Myocyte (in vitro differentiated cells): Measurements from ENCODE around the gene RPS28. TPM values are rescaled to one million over a fixed set of nuclear protein-coding genes. Genes with fewer than 3 reads are reported as not detected.

Source experiments
- DNase-seq: peaks from one replicate; pipeline ENCODE4 v3.0.0-alpha.2; 2012; ENCODE audit warnings: low read depth
- total RNA-seq: library from RNA; depleted of rRNA; stranded (reverse); fragments of >200 nt; gene quantifications from 2 replicates; pipeline ENCODE4 v1.2.3, GENCODE V29; 2014

Gene RPS28
- total RNA-seq, 1 donor from 2014 or later, result 191 TPM

DNA sequence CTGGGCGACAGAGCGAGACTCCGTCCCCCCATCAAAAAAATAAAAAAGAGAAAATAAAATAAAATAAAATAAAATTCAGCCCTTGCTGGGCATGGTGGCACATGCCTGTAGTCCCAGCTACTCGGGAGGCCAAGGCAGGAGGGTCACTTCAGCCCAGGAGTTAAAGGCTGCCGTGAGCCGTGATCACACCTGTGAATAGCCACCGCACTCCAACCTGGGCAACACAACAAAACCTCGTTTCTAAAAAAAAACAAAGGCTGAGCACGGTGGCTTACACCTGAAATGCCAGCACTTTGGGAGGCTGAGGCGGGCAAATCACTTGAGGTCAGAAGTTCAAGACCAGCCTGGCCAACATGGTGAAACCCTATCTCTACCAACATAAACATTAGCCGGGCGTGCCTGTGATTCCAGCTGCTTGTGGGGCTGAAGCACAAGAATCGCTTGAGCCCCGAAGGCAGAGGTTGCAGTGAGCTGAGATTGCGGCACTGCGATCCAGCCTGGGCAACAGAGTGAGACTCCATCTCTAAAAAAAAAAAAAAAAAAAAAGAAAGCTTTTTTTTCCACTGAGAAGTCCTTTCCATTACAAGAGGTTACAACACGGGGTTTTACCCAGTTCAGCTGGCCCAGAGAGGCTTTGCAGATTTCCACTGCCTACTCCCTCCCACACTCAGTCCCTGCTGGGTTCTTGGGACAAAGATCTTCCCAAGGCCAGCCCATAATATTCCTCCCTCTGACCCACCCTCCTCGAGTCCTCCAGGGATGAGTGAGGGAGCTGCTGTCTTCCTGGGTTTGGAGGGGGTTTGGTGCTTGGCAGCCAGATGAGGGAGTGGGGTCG lies 49.1 kb downstream of the RPS28 start:
- no peak for DNase-seq

GRCh38 chr19:8371011-8371804 lies 49.9 kb downstream of the RPS28 start:
- no peak for DNase-seq

Other genes with a start within 250 kb of the RPS28 start
- gene FBN3, start 171.9 kb upstream of the RPS28 start, total RNA-seq, result not detected in 2 replicates
- gene CERS4, start 112.1 kb upstream of the RPS28 start, total RNA-seq, result 0.47 TPM in 1 of 2 replicates, not detected in the other
- 94.6 and 97.0 TPM in 2 replicates for gene CD320, start 13.1 kb upstream of the RPS28 start, total RNA-seq
- 42.5 and 60.6 TPM in 2 replicates for gene NDUFA7, start 121 bp upstream of the RPS28 start, total RNA-seq
- gene KANK3, start 21.8 kb downstream of the RPS28 start, total RNA-seq, result 0.05 and 0.11 TPM in 2 replicates
- 0.57 TPM in 1 of 2 replicates, not detected in the other for gene ANGPTL4, start 42.7 kb downstream of the RPS28 start, total RNA-seq
- gene RAB11B, start 68.9 kb downstream of the RPS28 start, total RNA-seq, result 10.0 and 12.5 TPM in 2 replicates
- gene MARCHF2, start 91.8 kb downstream of the RPS28 start, total RNA-seq, result 60.6 and 91.3 TPM in 2 replicates
- gene HNRNPM, start 123.5 kb downstream of the RPS28 start, total RNA-seq, result 38.5 and 43.6 TPM in 2 replicates
- not detected in 2 replicates for gene PRAM1, start 181.1 kb downstream of the RPS28 start, total RNA-seq
- 5.4 and 6.1 TPM in 2 replicates for gene ZNF414, start 192.7 kb downstream of the RPS28 start, total RNA-seq